HepG2 (cell line): ENCODE results near the gene CD93.

Source experiments
- EHMT2 ChIP-seq: fragments of 200-600 bp; sonication (generic); IDR thresholded peaks from 2 replicates; pipeline ENCODE4 v1.7.0; 2017; ENCODE audit warnings: antibody characterized with exemption, low read depth, low read length, borderline replicate concordance
- EZH2 ChIP-seq: conservative IDR thresholded peaks from 2 replicates; pipeline ENCODE4 v1.6.1; 2012; ENCODE audit warnings: mild to moderate bottlenecking, low read depth, low read length, moderate library complexity
- JARID2 ChIP-seq: sonication (generic); formaldehyde crosslinking; IDR thresholded peaks from 2 replicates; pipeline ENCODE4 v1.8.1; 2023; ENCODE audit warnings: missing genetic modification reagents, inconsistent platforms; ENCODE audit not compliant: insufficient replicate concordance
- POLR2A ChIP-seq, 2 experiments: IDR thresholded peaks; 2 replicates each; pipeline ENCODE4 v1.6.1; 2011; ENCODE audit warnings: low read depth in 2 of 2, low read length in 2 of 2, mild to moderate bottlenecking in 1 of 2, moderate library complexity in 1 of 2; ENCODE audit not compliant: insufficient read depth in 1 of 2
- SETDB1 ChIP-seq: sonication (generic); formaldehyde crosslinking; IDR thresholded peaks from 2 replicates; pipeline ENCODE4 v1.5.1; 2020; ENCODE audit warnings: missing genetic modification reagents, mild to moderate bottlenecking, borderline replicate concordance
- TF ChIP-seq, protein P1 (sequence below): sonication (generic); formaldehyde crosslinking; IDR thresholded peaks from 2 replicates; pipeline ENCODE4 v1.4.0; 2020; ENCODE audit warnings: mild to moderate bottlenecking, missing genetic modification reagents
- TF ChIP-seq, protein P2 (sequence below): sonication (generic); formaldehyde crosslinking; IDR thresholded peaks from 2 replicates; pipeline ENCODE4 v1.5.0; 2020; ENCODE audit warnings: mild to moderate bottlenecking, missing genetic modification reagents
- TF ChIP-seq, protein P3 (sequence below): sonication (generic); formaldehyde crosslinking; IDR thresholded peaks from 2 replicates; pipeline ENCODE4 v1.5.0; 2020; ENCODE audit warnings: mild to moderate bottlenecking, missing genetic modification reagents, moderate library complexity

DNA sequence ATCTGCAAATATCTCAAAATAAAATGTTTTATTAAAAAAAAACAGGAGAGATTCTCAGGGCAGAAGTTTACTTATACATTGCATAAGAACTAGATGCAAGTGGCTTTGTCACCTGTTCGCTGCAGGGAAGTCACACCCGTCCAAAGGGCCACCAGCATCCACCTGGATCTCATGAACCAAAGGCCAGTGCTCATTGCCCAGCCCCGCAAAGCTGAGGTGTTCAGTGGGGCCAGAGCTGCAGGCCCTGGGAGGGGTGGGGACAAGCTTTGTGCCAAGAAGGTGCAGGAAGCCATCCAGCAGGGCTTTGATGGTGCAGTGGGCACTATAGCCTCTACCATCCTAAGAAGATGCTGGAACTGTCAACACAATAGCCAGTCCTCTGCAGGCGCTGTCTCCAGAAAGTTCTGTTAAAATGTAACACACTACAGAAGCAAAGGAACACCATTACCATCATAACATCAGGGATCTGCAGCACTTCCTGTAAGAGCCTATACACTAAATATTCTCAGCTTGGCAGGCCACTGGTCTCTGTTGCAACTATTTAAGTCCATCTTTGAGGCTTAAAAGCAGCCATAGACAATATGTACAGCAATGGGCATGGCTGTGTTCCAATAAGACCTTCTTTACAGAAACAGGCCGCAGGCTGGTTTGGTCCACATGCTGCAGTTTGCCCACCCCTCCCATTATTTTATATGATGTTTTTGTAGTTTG, 15.7 kb upstream of the CD93 start:
- TF ChIP-seq SETDB1 (CRISPR knock-in tag) (no peak), EZH2 (no peak), JARID2 (no peak), EHMT2 (no peak), POLR2A (IDR thresholded peaks at IDR 0.05; ENCODE audit: insufficient read depth in 1 of 2, low read depth in 2 of 2, low read length in 2 of 2) (no peak)
- TF ChIP-seq, protein P1, sequence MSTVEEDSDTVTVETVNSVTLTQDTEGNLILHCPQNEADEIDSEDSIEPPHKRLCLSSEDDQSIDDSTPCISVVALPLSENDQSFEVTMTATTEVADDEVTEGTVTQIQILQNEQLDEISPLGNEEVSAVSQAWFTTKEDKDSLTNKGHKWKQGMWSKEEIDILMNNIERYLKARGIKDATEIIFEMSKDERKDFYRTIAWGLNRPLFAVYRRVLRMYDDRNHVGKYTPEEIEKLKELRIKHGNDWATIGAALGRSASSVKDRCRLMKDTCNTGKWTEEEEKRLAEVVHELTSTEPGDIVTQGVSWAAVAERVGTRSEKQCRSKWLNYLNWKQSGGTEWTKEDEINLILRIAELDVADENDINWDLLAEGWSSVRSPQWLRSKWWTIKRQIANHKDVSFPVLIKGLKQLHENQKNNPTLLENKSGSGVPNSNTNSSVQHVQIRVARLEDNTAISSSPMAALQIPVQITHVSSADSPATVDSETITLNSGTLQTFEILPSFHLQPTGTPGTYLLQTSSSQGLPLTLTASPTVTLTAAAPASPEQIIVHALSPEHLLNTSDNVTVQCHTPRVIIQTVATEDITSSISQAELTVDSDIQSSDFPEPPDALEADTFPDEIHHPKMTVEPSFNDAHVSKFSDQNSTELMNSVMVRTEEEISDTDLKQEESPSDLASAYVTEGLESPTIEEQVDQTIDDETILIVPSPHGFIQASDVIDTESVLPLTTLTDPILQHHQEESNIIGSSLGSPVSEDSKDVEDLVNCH (CRISPR knock-in tag), result no peak
- TF ChIP-seq, protein P2, sequence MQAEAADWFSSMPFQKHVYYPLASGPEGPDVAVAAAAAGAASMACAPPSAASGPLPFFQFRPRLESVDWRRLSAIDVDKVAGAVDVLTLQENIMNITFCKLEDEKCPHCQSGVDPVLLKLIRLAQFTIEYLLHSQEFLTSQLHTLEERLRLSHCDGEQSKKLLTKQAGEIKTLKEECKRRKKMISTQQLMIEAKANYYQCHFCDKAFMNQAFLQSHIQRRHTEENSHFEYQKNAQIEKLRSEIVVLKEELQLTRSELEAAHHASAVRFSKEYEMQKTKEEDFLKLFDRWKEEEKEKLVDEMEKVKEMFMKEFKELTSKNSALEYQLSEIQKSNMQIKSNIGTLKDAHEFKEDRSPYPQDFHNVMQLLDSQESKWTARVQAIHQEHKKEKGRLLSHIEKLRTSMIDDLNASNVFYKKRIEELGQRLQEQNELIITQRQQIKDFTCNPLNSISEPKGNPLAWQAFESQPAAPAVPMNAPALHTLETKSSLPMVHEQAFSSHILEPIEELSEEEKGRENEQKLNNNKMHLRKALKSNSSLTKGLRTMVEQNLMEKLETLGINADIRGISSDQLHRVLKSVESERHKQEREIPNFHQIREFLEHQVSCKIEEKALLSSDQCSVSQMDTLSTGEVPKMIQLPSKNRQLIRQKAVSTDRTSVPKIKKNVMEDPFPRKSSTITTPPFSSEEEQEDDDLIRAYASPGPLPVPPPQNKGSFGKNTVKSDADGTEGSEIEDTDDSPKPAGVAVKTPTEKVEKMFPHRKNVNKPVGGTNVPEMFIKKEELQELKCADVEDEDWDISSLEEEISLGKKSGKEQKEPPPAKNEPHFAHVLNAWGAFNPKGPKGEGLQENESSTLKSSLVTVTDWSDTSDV (CRISPR knock-in tag), result no peak
- TF ChIP-seq, protein P3, sequence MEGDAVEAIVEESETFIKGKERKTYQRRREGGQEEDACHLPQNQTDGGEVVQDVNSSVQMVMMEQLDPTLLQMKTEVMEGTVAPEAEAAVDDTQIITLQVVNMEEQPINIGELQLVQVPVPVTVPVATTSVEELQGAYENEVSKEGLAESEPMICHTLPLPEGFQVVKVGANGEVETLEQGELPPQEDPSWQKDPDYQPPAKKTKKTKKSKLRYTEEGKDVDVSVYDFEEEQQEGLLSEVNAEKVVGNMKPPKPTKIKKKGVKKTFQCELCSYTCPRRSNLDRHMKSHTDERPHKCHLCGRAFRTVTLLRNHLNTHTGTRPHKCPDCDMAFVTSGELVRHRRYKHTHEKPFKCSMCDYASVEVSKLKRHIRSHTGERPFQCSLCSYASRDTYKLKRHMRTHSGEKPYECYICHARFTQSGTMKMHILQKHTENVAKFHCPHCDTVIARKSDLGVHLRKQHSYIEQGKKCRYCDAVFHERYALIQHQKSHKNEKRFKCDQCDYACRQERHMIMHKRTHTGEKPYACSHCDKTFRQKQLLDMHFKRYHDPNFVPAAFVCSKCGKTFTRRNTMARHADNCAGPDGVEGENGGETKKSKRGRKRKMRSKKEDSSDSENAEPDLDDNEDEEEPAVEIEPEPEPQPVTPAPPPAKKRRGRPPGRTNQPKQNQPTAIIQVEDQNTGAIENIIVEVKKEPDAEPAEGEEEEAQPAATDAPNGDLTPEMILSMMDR (CRISPR knock-in tag), result no peak
